HG03457 (cell line): Measurements from ENCODE around the gene CERK.
"Not testable (repeated sequence)": the region's sequence is repeated elsewhere in the genome, so short reads cannot be mapped to it uniquely, and the experiment has no call there.

ENCODE experiments used
- ATAC-seq: cut with Tn5 transposase; IDR thresholded peaks from one replicate; pipeline ENCODE4 v1.9.1; 2021; ENCODE audit warnings: moderate number of reproducible peaks; ENCODE audit not compliant: unreplicated experiment

Gene CERK

DNA sequence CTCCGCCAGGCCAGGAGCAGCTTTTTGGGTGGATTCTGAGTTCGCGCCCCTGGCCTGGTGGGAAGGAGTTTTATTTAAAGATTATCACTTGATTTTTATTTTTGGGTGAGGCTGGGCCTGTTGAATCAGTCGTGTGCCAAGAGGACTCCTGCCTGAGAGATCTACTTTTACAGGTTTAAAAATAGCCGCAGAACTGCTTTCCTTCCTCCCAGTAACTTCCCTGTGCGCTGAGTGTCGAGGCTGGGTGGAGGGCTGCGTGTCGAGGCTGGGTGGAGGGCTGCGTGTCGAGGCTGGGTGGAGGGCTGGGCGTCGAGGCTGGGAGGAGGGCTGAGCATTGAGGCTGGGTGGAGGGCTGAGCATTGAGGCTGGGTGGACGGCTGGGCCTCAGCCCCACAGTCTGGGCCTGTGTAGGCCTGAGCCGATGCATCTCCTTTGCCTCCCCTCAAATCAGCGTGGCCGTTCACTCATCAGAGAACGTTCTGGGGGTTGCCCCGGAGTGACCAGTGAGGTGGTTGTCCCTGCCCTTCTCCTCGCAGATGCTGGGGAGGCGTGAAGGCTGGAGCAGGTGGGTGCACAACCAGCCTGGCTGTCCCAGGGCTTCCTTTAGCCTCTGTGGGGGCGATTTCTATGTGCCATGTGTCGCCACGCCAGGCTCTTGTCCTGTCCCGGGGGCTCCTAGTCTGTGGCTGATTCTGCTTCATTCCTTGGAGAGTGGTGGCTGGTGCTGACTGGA, 87.8 kb downstream of the CERK start:
- no peak for ATAC-seq

DNA sequence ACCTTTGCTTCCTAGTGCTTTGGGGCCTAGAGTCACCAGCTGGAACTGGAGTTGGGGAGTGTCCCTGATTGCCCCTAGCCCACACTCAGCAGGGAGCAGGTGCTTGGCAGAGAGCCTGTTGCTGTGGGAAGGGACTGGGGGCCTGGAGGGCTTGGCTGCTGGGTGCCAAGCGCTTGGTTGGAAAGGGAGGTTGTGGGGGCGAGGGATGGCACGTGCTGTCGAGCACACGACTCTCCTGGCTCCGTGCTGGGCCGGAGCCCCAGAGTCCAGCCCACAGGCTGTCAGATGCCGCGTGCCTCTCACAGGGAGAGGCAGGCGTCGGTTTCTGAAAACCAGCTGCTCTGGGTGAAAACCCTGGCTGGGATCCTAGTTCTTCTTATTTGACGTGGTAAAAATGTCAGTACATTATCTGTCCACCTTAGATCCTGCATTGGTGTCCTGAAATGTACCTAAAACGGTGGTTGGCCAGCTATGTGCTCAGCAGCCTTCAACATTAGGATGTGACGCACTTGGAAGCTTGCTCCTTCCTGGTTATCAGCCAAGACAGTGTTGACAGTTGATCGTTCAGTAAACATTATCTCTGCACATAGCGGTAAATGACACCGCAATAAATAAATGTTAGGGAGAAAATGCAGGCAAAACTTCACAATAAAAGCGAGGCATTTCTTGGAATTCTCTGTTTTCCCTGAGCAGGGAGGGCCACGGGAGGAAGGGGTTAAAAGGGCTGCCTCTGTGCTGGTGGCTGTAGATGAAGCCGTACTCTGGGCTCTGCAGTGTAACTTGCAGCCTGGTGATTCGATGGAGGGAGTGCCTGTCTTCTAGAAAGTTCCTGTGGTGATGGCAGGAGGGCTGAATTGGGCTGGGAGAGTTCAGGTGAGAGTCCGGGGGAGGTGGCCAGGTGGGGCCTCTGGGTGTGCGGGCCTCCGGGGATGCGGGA, 88.6 kb downstream of the CERK start:
- no peak for ATAC-seq

DNA sequence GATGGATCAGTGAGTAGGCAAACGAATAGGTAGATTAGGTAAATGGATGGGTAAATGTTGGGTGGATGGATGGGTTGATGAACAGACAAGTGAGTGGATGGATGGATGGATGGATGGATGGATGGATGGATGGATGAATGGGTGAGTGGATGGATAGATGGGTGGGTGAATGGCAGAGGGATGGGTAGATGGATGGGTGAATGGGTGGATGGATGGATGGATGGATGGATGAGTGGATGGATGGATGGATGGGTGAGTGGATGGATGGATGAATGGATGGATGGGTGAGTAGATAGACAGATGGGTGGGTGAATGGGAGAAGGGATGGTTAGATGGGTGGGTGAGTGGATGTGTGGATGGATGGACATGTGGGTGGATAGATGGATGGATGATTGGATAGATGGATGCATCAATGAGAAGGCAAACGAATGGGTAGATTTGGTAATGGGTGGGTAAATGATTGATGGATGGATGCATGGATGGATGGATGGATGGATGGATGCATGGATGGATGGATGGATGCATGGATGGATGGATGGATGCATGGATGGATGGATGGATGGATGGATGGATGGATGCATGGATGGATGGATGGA, 89.7 kb downstream of the CERK start:
- ATAC-seq: not testable (repeated sequence)

DNA sequence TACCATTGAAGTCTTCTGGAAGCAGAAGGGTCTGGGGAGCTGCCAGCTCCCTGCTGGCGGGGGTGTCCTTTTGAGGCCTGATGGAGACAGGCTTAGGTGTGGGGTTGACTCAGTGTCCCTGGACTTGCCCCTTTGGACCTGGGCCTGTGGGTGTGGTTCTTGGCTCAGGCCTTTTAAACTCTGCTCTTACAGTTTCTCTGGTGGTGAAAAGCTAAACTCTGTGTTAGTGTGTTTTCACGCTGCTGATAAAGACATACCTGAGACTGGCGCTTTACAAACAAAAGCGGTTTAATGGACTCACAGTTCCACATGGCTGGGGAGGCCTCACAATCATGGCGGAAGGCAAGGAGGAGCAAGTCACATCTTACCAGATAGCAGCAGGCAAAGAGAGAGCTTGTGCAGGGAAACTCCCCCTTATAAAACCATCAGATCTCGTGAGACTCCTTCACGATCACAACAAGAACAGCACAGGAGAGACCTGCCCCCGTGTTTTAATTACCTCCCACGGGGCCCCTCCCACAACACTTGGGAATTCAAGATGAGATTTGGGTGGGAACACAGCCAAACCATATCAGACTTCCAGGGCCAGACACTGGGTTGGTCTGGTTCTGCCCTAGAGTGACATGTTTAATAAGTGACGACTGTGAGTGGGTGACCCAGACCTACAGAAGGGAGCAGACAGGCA, 91.4 kb downstream of the CERK start:
- no peak for ATAC-seq

DNA sequence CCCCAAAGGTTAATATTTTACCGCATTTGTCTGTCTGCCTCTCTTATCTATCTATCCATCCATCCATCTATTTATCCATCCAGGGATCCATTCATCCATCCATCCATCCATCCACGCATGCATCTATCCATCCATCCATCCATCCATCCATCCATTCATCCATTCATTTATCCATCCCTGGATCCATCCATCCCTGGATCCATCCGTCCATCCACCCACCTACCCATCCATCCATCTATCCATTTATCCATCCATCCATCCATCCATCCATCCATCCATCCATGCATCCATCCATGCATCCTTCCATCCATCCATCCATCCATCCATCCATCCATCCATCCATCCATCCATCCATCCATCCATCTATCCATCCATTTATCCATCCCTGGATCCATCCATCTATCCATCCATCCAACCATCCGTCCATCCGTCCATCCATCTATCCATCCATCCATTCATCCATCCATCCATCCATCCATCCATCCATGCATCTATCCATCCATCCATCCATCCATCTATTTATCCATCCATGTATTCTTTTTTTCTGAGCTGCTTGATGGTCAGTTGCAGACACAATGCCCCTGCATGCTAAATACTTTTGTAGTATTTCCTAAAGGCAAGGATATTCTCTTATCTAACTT, 95.1 kb downstream of the CERK start:
- not testable (repeated sequence) for ATAC-seq

DNA sequence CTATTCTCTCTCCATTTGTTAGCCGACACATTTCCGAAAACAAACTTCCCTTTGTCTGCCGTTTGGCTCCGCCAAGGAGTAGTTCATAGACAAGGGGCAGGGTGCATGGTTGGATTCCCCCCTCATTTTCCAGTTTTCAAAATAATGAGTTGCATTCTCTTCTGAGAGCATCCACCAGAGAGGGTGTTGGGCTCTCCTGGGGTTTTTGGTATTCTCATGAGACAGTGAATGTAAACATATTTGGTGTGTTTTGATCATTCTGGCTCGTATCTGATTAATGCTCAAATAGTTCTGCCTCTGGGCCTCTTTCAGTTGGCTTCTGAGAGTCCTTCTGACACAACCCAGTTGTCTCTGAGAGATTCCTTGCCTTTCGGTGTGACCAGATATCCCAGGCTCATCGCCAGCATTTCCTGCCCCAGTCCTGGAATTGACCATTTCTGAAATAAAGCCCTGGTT, 96.2 kb downstream of the CERK start:
- no peak for ATAC-seq

DNA sequence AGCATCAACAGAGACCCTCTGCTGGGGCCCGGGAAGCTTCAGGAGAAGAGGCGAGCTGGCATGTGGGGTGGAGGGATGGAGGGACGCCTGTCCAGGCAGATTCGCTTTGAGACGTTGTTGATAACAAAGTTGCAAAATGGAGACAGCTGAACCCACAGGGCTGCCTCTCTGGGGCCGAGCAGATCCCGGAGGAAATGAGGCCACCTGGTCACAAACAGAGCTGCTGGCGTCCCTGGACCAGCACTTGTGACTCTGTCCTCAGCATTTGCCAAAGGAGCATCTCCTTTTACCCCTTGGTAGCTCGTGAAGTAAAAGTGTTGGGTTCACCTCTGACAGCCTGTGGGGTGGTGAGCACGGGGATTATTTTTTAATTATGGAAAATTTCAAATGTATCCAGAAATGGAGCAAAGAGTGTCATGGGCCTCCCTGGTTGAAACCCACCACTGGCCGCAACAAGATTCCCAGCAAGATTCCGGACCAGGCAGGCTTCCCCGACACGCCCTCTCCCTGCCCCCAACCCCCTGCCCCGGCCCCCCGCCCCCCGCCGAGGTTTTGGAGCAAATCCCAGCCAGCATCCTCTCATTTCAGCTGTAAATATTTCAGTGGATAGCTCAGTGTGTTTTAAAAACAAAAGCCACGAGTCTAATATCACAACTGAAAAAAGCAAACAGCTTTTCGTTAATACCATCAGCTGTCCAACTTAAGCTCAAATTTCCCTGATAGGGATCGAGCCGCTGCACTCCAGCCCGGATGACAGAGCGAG, 97.6 kb downstream of the CERK start:
- ATAC-seq: no peak

DNA sequence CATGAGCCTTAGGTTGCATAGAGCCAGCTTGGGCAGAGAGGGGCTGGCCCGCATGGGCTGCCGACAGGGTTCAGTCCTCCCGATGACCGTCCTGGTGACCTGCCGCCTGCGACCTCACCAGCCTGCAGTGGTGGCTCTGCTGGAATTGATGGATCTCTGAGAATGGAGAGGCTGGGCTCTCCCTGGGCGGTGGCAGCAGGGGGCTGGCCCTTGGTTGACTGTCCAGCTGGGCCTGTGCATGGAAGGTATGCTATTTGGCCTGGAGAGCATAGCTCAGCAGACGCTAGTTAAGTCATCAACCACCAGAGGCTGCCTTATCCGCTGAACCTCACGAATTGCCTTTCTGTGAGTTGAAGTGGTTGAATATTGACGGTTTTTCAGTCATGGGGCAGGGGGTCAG, 98.2 kb downstream of the CERK start:
- no peak for ATAC-seq

DNA sequence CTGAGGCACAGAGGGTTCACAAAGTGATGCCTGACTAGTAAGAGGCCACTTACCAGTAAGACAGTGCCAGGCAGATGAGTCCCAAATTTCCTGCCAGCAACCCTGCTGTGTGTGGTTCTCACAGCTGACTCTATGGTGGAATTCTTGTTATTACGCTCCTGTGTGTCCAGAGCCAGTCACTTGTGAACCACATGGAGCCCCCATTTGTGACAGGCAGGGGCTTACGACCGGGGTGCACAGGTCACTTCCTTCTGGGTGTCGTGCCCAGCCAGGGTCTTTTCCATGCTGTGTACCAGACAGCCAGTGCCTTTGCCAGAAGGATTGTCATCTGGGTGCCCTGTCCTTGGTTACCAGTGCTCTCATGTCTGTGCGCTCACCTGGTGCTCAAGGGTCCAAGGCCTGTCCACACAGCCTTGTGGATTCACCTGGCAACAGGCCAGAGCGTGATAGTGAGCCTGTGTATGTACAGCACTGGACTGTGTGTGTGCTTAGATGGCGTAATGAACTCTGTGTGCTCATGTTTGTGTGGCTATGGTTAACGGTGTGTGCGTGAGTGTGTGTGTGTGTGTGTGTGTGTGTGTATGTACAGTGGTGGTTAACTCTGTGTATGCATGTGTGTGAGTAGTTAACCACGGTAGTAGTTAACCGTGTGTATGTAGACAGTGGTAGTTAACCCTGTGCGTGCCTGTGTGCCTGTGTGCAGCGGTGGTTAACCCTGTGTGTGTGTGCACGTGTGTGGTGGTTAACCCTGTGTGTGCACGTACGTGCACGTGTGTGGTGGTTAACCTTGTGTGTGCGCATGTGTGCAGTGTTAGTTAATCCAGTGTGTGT, 99.2 kb downstream of the CERK start:
- no peak for ATAC-seq

DNA sequence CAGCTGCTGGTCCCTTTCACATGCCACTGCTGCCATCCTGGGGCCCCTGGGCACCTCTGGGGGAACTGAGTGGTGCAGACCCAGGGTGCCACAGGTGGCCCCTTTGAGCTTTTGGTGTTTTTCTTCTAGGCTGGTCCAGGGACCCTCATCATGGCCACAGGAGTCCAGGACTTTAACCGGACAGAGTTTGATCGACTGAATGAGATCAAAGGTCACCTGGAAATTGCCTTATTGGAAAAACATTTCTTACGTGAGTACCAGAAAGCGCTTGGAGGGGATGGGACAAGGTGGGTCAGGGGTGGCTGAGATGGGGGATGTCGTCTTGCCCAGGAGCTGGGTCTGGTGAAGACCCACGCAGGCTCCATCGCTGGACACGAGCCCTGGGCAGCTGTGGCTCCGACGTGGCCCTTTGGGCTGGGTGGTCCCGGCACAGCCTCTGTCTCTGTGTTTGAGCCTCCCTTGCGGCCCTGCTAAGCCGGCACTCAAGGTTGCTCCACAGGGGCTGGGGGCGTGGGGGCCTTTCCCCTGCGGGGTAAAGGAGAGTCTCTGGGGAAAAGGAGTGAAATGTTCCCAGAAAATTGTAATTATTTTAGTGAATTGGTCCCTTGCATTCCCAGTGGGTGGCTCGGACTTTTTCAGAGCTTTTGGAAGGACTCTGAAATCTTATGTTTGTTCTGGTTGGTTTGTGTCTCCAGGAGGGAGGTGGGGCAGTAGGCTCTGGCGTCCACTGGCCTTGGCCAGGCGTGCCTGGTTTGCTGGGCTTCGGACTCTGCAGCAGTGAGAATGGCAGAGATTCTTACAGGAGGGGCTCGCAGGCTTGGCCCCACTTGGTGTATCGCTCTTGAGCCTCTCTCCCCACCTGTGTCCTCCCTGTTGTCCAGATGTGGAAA, 100.1 kb downstream of the CERK start:
- ATAC-seq: no peak

DNA sequence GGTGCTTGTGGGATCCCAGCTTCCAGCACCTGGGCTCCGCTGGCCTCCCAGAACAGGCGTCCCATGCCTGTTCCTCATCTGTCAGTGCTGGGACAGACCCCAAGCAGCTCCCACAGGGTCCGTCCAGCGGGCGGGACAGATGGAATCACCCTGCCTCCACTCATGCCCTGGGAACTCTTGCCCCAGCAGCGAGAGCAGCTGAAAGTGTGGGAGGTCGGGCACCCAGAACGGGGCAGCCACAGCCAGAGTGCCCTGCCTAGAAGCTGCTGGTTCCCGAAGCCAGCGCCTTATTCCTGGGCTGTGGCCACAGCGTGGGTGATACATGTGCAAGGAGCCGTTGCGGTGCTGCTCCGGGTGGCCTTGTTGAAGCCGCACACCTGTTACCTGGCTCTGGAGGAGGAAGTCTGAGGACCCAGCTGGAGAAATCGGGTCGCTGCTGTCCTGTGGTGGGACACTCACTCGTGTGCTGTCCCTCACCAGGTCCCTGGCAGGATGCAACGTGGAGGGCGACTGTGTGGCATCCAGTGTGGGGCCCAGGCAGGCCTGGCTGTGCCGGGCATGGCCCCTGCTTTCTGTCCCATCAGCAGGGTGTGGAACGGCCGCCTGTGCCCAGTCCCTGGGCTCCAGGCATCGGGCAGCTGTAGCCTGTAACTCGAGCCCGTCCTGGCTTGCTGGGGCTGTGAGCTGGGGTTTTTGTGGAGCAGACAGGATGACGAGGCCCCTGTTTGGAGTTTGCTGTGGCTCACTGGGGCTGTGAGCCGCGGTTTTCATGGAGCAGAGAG, 101.6 kb downstream of the CERK start:
- ATAC-seq: no peak

DNA sequence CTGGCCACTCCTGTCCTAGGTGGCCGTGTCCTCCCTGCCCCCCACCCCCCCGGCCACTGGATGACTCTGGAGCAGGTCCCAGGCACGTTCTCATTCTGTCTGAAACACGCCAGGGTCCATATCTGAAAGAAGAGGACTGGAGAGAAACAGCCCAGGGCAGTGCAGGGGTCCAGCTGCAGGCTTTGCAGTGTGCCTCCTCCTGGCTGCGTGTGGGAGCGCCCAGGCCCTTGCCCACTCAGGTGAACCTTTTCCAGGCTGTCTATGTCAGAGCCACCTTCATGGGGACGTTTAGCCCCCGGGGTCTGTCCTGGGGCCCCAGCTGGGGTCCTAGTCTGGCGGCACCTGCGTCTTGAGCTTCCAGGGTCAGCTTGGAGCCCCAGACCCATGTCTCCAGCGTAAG, 102.3 kb downstream of the CERK start:
- ATAC-seq: no peak

DNA sequence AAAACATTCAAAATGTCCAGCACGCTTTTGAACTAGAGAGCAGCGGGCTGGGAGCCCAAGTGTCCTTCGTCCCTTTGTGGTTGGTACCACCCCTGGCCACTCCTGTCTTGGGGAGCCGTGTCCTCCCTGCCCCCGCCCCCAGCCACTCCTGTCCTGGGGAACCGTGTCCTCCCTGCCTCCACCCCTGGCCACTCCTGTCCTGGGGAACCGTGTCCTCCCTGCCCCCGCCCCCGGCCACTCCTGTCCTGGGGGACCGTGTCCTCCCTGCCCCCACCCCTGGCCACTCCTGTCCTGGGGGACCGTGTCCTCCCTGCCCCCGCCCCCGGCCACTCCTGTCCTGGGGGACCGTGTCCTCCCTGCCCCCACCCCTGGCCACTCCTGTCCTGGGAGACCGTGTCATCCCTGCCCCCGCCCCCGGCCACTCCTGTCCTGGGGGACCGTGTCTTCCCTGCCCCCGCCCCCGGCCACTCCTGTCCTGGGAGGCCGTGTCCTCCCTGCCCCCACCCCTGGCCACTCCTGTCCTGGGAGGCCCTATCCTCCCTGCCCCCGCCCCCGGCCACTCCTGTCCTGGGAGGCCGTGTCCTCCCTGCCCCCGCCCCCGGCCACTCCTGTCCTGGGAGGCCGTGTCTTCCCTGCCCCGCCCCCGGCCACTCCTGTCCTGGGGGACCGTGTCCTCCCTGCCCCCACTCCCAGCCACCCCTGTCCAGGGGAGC, 102.9 kb downstream of the CERK start:
- ATAC-seq: not testable (repeated sequence)
